ENCODE results near the gene TMEM219. TPM values are rescaled to one million over a fixed set of nuclear protein-coding genes. Genes with fewer than 3 reads are reported as not detected.

Gene TMEM219
- total RNA-seq, 1 donor from 2014 or later: 63.2 TPM

DNA sequence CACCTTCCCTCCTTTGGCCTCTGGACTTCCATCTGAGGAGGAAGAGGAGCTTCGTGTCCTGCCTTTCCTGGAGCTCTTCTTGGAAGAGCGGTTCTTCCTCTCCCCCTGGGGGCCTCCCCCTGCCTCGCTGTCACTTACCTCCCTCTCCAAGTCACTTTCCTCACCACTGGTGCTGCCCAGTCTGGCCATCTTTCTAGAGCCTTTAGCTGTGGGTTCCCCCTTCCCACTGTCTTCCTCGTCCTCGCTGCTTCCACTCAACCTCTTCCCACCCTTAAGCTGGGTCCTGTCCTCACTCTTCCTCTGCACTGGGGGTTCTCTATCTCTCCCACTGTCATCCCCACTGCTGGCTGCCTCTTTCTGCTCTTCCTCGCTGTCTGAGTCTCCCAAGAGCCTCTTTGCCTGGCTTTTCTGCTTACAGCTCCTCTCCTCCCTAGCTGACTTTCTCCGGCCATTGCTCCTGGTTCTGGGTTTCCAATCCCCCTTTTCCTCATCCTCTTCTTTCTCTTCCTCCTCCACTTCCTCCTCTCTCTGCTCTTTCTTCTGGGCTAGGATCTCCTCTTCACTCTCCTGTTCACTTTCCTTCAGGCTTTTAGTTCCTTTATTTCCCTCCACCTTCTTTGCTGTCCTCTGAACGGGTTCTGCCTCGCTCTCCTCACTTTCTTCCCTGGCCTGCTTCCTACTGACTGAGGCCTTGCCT is 32.2 kb downstream of the TMEM219 start:
- H3K36me3 ChIP-seq: peaks cover 62% of the 10 kb centered on the region
- H3K4me1 ChIP-seq: peaks cover 53% of the 10 kb centered on the region
- H3K27ac ChIP-seq (replicated peaks): no peak overlapping the region
- H3K9me3 ChIP-seq (replicated peaks): no peaks in the 10 kb centered on the region
- intact Hi-C loops (cut with micrococcal nuclease): no loop called here
- TF ChIP-seq, protein P1, sequence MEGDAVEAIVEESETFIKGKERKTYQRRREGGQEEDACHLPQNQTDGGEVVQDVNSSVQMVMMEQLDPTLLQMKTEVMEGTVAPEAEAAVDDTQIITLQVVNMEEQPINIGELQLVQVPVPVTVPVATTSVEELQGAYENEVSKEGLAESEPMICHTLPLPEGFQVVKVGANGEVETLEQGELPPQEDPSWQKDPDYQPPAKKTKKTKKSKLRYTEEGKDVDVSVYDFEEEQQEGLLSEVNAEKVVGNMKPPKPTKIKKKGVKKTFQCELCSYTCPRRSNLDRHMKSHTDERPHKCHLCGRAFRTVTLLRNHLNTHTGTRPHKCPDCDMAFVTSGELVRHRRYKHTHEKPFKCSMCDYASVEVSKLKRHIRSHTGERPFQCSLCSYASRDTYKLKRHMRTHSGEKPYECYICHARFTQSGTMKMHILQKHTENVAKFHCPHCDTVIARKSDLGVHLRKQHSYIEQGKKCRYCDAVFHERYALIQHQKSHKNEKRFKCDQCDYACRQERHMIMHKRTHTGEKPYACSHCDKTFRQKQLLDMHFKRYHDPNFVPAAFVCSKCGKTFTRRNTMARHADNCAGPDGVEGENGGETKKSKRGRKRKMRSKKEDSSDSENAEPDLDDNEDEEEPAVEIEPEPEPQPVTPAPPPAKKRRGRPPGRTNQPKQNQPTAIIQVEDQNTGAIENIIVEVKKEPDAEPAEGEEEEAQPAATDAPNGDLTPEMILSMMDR (IDR thresholded peaks at IDR 0.05; ENCODE audit: borderline replicate concordance): no peak
- no peaks in the 10 kb centered on the region for H3K27me3 ChIP-seq (ENCODE audit: low read depth)
- DNase-seq: no peak
- peak overlapping the region; percentile 98 for H3K4me3 ChIP-seq

DNA sequence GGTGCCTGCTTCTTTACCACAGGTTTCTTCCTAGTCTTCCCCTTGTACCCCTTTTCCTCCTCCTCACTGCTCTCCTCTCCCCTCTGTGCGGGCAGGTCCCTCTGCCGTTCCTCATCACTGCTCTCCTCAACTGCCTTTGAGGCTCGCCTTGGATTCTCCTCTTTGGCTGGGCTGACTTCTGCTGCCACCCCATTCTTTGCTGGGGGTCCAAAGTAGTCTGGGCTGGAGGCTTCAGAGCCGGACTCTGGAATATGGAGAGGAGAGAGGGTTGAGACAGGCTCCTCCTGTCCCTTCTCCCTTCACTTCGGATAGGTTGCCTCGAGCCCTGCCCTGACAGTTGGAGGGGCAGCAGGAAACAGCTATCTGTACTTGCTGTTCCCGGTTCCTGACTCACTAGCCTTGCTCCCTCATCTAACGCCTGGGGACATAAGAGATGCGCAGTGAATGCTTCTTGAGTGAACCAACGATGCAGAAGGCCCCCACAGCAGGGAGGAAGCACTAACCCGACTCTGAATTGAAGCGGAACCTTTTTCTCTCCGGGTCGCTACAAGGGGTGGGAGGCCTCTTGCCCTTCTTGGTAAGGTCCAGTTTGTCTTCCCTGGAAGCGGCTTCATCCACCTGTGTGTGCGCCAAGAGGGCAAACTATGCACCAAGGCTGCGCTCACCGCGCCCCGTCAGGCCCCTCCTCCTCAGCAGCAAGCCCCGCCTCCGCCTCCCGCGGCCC is 32.9 kb downstream of the TMEM219 start:
- no peak for DNase-seq

DNA sequence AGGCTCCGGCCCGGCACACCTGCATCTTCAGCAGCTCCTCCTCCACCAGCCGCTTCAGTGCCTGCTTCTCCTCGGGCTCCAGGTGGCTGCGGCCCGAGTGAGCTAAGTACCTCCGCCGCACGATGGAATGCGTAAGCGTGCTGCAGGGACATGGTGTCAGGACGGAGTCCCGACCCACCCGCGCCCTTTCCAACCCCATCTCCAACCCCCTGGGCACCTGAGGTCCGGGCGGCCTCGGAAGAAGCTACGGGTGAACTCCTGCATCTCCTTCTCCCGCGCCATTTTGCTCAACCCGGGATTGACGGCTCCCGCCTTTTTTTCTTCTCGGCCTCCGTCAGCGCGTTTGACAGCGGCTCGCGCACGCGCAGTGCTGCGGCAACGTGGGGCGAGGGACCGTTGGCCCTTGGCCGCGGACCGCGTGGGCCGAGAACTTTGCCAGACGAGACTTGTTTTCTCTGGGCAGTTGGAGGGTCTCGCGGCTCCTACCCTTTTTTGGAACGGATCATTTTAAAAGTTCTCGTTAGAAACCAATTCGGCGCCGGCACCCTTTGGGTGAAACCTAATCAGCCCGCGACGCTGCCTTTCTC is 33.5 kb downstream of the TMEM219 start, which contains the start of gene HIRIP3:
Gene HIRIP3 (minus strand): TSS at position 294 of the 587 bp plus-strand sequence. CDS start 12 bp downstream, at position 282.
- peak; percentile 88 for DNase-seq
- Histone ChIP-seq H3K9me3 (replicated peaks) (no peaks in the 10 kb centered on the region), H3K4me3 (peak within 1 kb of the TSS; percentile 98), H3K27me3 (ENCODE audit: low read depth) (no peaks in the 10 kb centered on the region), H3K27ac (replicated peaks) (peak within 1 kb of the TSS; percentile 99), H3K36me3 (peaks cover 53% of the 10 kb centered on the region), H3K4me1 (peaks cover 53% of the 10 kb centered on the region)
- intact Hi-C loops (cut with micrococcal nuclease): no loop called here
- TF ChIP-seq, protein P1 (IDR thresholded peaks at IDR 0.05; ENCODE audit: borderline replicate concordance): no peak

More for the DNA sequence above, 32.9 kb downstream of the TMEM219 start:
- Histone ChIP-seq H3K36me3 (peaks cover 55% of the 10 kb centered on the region), H3K4me3 (peak overlapping the region; percentile 98), H3K9me3 (replicated peaks) (no peaks in the 10 kb centered on the region), H3K4me1 (peaks cover 53% of the 10 kb centered on the region), H3K27me3 (ENCODE audit: low read depth) (no peaks in the 10 kb centered on the region), H3K27ac (replicated peaks) (peak overlapping the region; percentile 99)
- TF ChIP-seq, protein P1 (IDR thresholded peaks at IDR 0.05; ENCODE audit: borderline replicate concordance): no peak
- intact Hi-C loops (cut with micrococcal nuclease): no loop called here

DNA sequence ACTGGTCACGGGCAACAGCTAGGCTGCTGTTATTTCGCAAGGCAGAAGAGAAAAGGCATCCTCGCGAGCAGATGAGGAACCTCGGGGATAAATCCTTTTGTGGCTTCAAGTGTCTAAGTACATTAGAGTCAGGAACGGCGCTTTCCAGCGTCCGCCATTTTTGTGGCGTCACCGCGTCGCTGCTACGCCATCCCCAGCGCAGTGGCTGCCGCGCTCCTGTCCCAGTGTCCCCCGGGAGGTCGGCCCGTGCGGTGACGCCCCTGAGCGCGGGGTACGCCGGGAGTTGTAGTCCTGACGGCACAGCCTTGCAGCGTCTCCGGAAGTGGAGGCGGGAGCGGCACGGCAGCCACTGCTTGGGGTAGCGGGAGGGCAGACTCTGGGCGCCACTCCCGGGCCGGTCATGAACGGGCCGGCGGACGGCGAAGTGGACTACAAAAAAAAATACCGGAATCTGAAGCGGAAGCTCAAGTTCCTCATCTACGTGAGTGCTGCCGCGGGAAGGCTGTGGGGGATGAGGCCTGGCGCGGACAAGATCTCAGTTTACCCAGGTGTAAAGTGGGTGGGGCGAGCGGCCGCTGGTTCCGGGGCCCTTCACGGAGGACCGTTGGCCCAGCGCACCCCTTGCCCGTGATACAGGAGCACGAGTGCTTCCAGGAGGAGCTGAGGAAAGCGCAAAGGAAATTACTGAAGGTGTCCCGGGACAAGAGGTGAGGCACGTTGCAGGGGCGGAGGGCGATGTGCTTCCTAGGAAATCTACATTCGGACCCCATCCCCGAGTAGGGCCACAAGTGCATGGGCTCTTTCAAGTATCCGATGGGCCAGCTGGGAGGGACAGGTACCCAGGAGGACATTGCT is 34.3 kb downstream of the TMEM219 start, which contains the start of gene INO80E:
Gene INO80E (plus strand): TSS at position 331 of the 855 bp plus-strand sequence. CDS start 70 bp downstream, at position 401.
- DNase-seq: peak; percentile 99

More for the DNA sequence above, 34.3 kb downstream of the TMEM219 start, which contains the start of gene INO80E:
- H3K4me3 ChIP-seq: peak within 1 kb of the TSS; percentile 98
- TF ChIP-seq, protein P1 (IDR thresholded peaks at IDR 0.05; ENCODE audit: borderline replicate concordance): no peak
- H3K36me3 ChIP-seq: peaks cover 52% of the 10 kb centered on the region
- peaks cover 53% of the 10 kb centered on the region for H3K4me1 ChIP-seq
- no peaks in the 10 kb centered on the region for H3K9me3 ChIP-seq (replicated peaks)
- peak within 1 kb of the TSS; percentile 99 for H3K27ac ChIP-seq (replicated peaks)
- no peaks in the 10 kb centered on the region for H3K27me3 ChIP-seq (ENCODE audit: low read depth)
- intact Hi-C loops (cut with micrococcal nuclease): no loop called here

All from left ventricle myocardium inferior (tissue), 1 donor.